A673 (cell line): ENCODE results near the gene ASTN2.

Experiments used
- CTCF ChIP-seq: fragments of 300-800, 200-600 bp; sonication (generic); conservative IDR thresholded peaks from 2 replicates; pipeline ENCODE4 v1.5.1; 2017; ENCODE audit warnings: low read depth, mild to moderate bottlenecking, antibody characterized with exemption, low read length, moderate library complexity, mixed read lengths
- EZH2 ChIP-seq: fragments of 200-600 bp; sonication (generic); IDR thresholded peaks from 2 replicates; pipeline ENCODE4 v1.6.1; 2017; ENCODE audit warnings: borderline replicate concordance, low read depth, mild to moderate bottlenecking, mixed read lengths, antibody characterized with exemption, low read length; ENCODE audit not compliant: poor library complexity, severe bottlenecking

GRCh38 chr9:116544896-116545295 lies 870.0 kb downstream of the ASTN2 start:
- no peak for TF ChIP-seq CTCF
- no peak for TF ChIP-seq EZH2
